Trophoblast cell (in vitro differentiated cells and primary cell): ENCODE measurements around the gene TRAP1.

Experiments used
- DNase-seq, 2 donors: peaks; one replicate each; pipeline ENCODE4 v3.0.0-alpha.2; 2016
- H2AFZ ChIP-seq: 2 replicates; pipeline ENCODE4 v1.6.1; 2013; ENCODE audit warnings: low read length, moderate library complexity, mild to moderate bottlenecking; ENCODE audit not compliant: insufficient read depth, poor library complexity
- H2AK5ac ChIP-seq: 2 replicates; pipeline ENCODE4 v1.6.1; 2013; ENCODE audit warnings: mild to moderate bottlenecking, low read length
- H2BK120ac ChIP-seq: 2 replicates; pipeline ENCODE4 v1.6.1; 2013; ENCODE audit warnings: low read length, mild to moderate bottlenecking, moderate library complexity; ENCODE audit not compliant: insufficient read depth, poor library complexity
- H2BK12ac ChIP-seq: 2 replicates; pipeline ENCODE4 v1.6.1; 2013; ENCODE audit warnings: mild to moderate bottlenecking, low read length, moderate library complexity
- H2BK5ac ChIP-seq: 2 replicates; pipeline ENCODE4 v1.6.1; 2013; ENCODE audit warnings: low read length, low read depth, moderate library complexity, mild to moderate bottlenecking; ENCODE audit not compliant: poor library complexity
- H3K14ac ChIP-seq: 2 replicates; pipeline ENCODE4 v1.6.1; 2013; ENCODE audit warnings: mild to moderate bottlenecking, low read length
- H3K18ac ChIP-seq: 2 replicates; pipeline ENCODE4 v1.6.1; 2013; ENCODE audit warnings: mild to moderate bottlenecking, low read length
- H3K23ac ChIP-seq: 2 replicates; pipeline ENCODE4 v1.6.1; 2013; ENCODE audit warnings: low read length
- H3K27ac ChIP-seq: 2 replicates; pipeline ENCODE4 v1.5.1; 2013; ENCODE audit warnings: low read depth, mild to moderate bottlenecking, inconsistent platforms, low read length, moderate library complexity
- H3K27me3 ChIP-seq: 2 replicates; pipeline ENCODE4 v1.6.1; 2013; ENCODE audit warnings: inconsistent platforms, mild to moderate bottlenecking, low read length, moderate library complexity; ENCODE audit not compliant: insufficient read depth
- H3K36me3 ChIP-seq, 2 experiments: 1 replicate in 1 of 2; 2 replicates in 1 of 2; pipeline ENCODE4 v1.6.1; 2013; ENCODE audit warnings: low read length in 2 of 2, mild to moderate bottlenecking in 2 of 2, moderate library complexity in 1 of 2; ENCODE audit not compliant: insufficient read depth in 2 of 2, control insufficient read depth in 1 of 2
- H3K4ac ChIP-seq: 2 replicates; pipeline ENCODE4 v1.6.1; 2013; ENCODE audit warnings: low read depth, mild to moderate bottlenecking, low read length, moderate library complexity
- H3K4me1 ChIP-seq, 2 experiments: 1 replicate in 1 of 2; 2 replicates in 1 of 2; pipeline ENCODE4 v1.6.1; 2013; ENCODE audit warnings: low read length in 2 of 2, mild to moderate bottlenecking in 2 of 2, moderate library complexity in 1 of 2; ENCODE audit not compliant: insufficient read depth in 2 of 2, control insufficient read depth in 1 of 2
- H3K4me2 ChIP-seq: 2 replicates; pipeline ENCODE4 v1.6.1; 2013; ENCODE audit warnings: inconsistent platforms, mild to moderate bottlenecking, low read length, moderate library complexity
- H3K4me3 ChIP-seq: 2 replicates; pipeline ENCODE4 v1.5.1; 2013; ENCODE audit warnings: mild to moderate bottlenecking, low read depth, low read length, inconsistent platforms
- H3K79me1 ChIP-seq: one replicate; pipeline ENCODE4 v1.6.1; 2013; ENCODE audit warnings: low read length
- H3K79me2 ChIP-seq: 2 replicates; pipeline ENCODE4 v1.6.1; 2013; ENCODE audit warnings: low read length, mild to moderate bottlenecking; ENCODE audit not compliant: control insufficient read depth, insufficient read depth, poor library complexity
- H3K9ac ChIP-seq: 2 replicates; pipeline ENCODE4 v1.6.1; 2013; ENCODE audit warnings: mild to moderate bottlenecking, low read length
- H3K9me3 ChIP-seq: 2 replicates; pipeline ENCODE4 v1.6.1; 2013; ENCODE audit warnings: low read depth, mild to moderate bottlenecking, control low read depth, inconsistent platforms, low read length; ENCODE audit not compliant: insufficient read depth
- H4K12ac ChIP-seq: 2 replicates; pipeline ENCODE4 v1.6.1; 2013; ENCODE audit warnings: low read depth, mild to moderate bottlenecking, low read length, moderate library complexity
- H4K8ac ChIP-seq: 2 replicates; pipeline ENCODE4 v1.6.1; 2013; ENCODE audit warnings: low read depth, mild to moderate bottlenecking, low read length, moderate library complexity
- H4K91ac ChIP-seq: one replicate; pipeline ENCODE4 v1.6.1; 2013; ENCODE audit warnings: low read depth, mild to moderate bottlenecking, low read length, moderate library complexity
- WGBS: extraction: QIAGEN DNeasy Blood & Tissue Kit; methylation state at CpG from one replicate; pipeline ENCODE4 v1.1.7; 2013; ENCODE audit warnings: missing lambda C conversion rate; ENCODE audit not compliant: insufficient read length, insufficient coverage; ENCODE audit errors: extremely low coverage; 5-methylcytosine and 5-hydroxymethylcytosine counted together

The TRAP1 gene

DNA sequence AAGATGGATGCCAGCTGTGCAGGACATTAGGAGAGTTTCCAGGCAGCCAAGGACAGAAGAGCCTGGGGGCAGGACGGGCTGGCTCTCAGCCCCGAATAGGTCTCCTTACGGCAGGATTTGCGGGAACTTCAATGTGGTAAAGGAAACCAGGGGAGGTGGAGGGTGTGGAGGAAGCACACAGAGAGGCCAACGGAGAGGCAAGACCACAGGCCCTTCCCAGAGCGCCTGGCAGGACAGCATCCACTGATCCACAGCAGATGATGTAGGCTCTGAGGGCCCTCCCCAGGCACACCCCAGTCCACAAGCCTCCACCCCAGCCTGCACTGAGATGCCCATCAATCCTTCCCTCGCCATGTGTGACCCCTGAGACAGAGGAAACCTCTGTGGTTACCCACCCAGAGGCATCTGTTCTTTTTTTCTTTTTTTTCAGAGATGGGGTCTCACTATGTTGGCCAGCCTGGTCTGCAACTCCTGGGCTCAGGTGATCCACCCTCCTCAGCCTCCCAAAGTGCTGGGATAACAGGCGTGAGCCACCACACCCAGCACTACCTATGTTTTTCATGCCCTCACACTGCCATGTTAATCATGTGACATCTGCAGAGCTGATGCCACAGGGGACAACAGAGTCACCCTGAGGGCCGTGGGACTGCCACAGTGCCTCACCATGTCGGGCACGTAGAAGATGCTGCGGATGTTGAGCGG, 43.5 kb downstream of the TRAP1 start:
- Histone ChIP-seq H4K91ac (no peak overlapping the region), H3K4me3 (peak overlapping the region; percentile 56), H3K9ac (no peak overlapping the region), H2AK5ac (no peak overlapping the region), H3K14ac (no peak overlapping the region), H3K79me2 (no peaks in the 10 kb centered on the region), H4K12ac (no peak overlapping the region), H3K79me1 (no peaks in the 10 kb centered on the region), H3K27me3 (no peaks in the 10 kb centered on the region), H3K27ac (no peak overlapping the region), H3K18ac (no peak overlapping the region), H2AFZ (no peak overlapping the region), H3K4ac (no peak overlapping the region), H2BK5ac (no peak overlapping the region), H2BK12ac (no peak overlapping the region), H3K9me3 (peaks cover 3% of the 10 kb centered on the region), H3K36me3 (peaks cover 61% of the 10 kb centered on the region in 2 experiments), H3K4me2 (no peak overlapping the region), H2BK120ac (no peak overlapping the region), H4K8ac (no peak overlapping the region), H3K23ac (no peak overlapping the region), H3K4me1 (peaks cover 6% of the 10 kb centered on the region in 2 experiments)
- WGBS = no CpG with 5 or more reads among the region's 13 CpGs
- no peak for DNase-seq

DNA sequence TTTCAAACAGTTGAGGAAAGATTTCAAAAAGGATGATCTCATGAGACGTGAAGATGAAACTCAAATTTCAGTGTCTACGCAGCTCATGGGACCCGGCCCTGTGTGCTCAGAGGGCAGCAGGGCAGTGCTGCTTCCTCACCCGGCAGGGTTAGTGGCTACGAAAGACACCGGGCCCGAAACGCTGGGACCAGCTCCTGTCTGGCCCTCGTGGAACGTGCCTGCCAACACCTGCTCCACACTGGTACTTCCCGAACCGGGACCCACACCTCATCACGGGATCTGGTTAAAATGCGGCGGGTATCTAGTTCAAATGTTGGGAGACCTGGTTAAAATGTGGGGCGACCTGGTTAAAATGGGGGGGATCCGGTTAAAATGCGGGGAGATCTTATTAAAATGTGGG, 44.1 kb downstream of the TRAP1 start:
- no peak overlapping the region for H4K12ac ChIP-seq

DNA sequence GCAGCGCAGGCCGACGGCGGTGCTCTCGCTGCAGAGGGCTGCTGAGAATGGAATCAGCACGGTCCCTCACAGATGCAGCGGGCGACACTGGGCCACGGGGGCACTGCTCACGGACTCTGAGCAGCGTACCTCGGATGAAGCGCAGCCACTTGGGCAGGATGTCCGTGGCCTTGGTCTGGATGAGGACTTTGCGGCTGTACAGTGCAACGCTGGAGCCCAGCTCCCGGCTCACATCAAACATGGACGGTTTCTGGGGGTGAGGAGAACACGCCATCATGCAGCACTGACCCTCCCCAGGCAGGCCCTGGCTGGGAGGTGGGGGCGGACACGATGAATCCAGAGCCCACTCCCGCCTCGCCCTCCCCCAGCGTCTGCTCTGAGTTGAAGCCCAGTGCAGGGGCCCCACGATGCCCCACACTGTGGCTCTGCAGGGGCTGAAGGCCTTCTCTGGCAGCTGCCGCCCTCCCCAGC, 44.7 kb downstream of the TRAP1 start:
- Histone ChIP-seq H3K4ac (no peak overlapping the region), H3K27me3 (no peaks in the 10 kb centered on the region), H2BK12ac (no peak overlapping the region), H4K12ac (no peak overlapping the region), H3K14ac (no peak overlapping the region), H3K4me3 (no peak overlapping the region), H3K9me3 (peaks cover 5% of the 10 kb centered on the region), H2BK120ac (no peak overlapping the region), H3K79me2 (no peaks in the 10 kb centered on the region), H2AFZ (no peak overlapping the region), H3K9ac (no peak overlapping the region), H3K36me3 (peaks cover 56 to 58% of the 10 kb centered on the region in 2 experiments), H3K23ac (no peak overlapping the region), H3K4me2 (no peak overlapping the region), H3K79me1 (no peaks in the 10 kb centered on the region), H3K27ac (no peak overlapping the region), H2AK5ac (no peak overlapping the region), H4K91ac (no peak overlapping the region), H3K18ac (no peak overlapping the region), H4K8ac (no peak overlapping the region), H2BK5ac (no peak overlapping the region), H3K4me1 (peaks cover 6% of the 10 kb centered on the region in 2 experiments)
- DNase-seq = no peak
- WGBS = no CpG with 5 or more reads among the region's 26 CpGs

More for the DNA sequence above, 44.1 kb downstream of the TRAP1 start:
- WGBS = no CpG with 5 or more reads among the region's 18 CpGs
- Histone ChIP-seq H3K4me1 (peaks cover 6% of the 10 kb centered on the region in 2 experiments), H3K14ac (no peak overlapping the region), H3K4me2 (no peak overlapping the region), H2AK5ac (no peak overlapping the region), H4K8ac (no peak overlapping the region), H4K91ac (no peak overlapping the region), H2AFZ (no peak overlapping the region), H3K36me3 (peaks cover 60 to 63% of the 10 kb centered on the region in 2 experiments), H3K9me3 (peaks cover 5% of the 10 kb centered on the region), H3K27me3 (no peaks in the 10 kb centered on the region), H3K18ac (no peak overlapping the region), H3K4me3 (no peak overlapping the region), H3K79me2 (no peaks in the 10 kb centered on the region), H3K4ac (no peak overlapping the region), H3K9ac (no peak overlapping the region), H3K27ac (no peak overlapping the region), H2BK120ac (no peak overlapping the region), H2BK5ac (no peak overlapping the region), H3K79me1 (no peaks in the 10 kb centered on the region), H2BK12ac (no peak overlapping the region), H3K23ac (no peak overlapping the region)
- no peak for DNase-seq

DNA sequence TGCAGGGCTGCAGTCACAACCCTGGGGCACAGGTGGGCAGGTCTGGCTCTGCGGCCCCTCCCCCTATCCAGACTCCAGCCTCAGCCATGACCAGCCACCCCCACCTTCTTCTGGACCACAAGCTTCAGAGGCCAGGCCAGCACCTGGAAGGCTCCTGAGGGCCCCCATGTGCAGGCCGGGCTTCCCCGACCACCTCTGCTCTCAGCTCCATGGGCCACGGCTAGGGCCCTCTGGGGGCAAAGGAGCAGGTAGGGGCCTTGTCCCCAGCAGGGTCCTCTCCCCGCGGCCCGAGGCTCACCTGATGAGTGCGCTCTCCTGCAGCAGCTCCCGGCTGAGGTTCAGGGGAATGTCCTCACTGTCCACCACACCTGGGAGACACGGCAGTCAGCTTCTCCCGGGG, 45.9 kb downstream of the TRAP1 start:
- Histone ChIP-seq H3K23ac (no peak overlapping the region), H2BK5ac (no peak overlapping the region), H2AK5ac (no peak overlapping the region), H3K18ac (no peak overlapping the region), H3K9ac (no peak overlapping the region), H3K79me1 (no peaks in the 10 kb centered on the region), H2BK12ac (no peak overlapping the region), H3K27me3 (no peaks in the 10 kb centered on the region), H3K4me1 (peaks cover 0 to under 1% of the 10 kb centered on the region in 2 experiments), H4K8ac (no peak overlapping the region), H2AFZ (no peak overlapping the region), H3K4me3 (no peak overlapping the region), H2BK120ac (no peak overlapping the region), H4K91ac (no peak overlapping the region), H3K9me3 (peaks cover 5% of the 10 kb centered on the region), H4K12ac (no peak overlapping the region), H3K36me3 (peaks cover 53 to 57% of the 10 kb centered on the region in 2 experiments), H3K14ac (no peak overlapping the region), H3K27ac (no peak overlapping the region), H3K4me2 (no peak overlapping the region), H3K4ac (no peak overlapping the region), H3K79me2 (no peaks in the 10 kb centered on the region)
- WGBS = no CpG with 5 or more reads among the region's 11 CpGs
- DNase-seq = no peak
